Loucy (cell line): ENCODE measurements around the gene CYTH3.

Experiments
- H2AFZ ChIP-seq: fragments of 200-600 bp; sonication (generic); 2 replicates; pipeline ENCODE4 v1.6.0; 2016; ENCODE audit warnings: antibody characterized with exemption, mild to moderate bottlenecking, low read length, moderate library complexity
- H3F3A ChIP-seq: fragments of 200-600 bp; 2 replicates; pipeline ENCODE4 v1.6.0; 2016; ENCODE audit warnings: antibody characterized with exemption, low read depth, mild to moderate bottlenecking
- H3K27me3 ChIP-seq: fragments of 200-600 bp; sonication (generic); 2 replicates; pipeline ENCODE4 v1.6.1; 2014; ENCODE audit warnings: low read length, mild to moderate bottlenecking; ENCODE audit not compliant: insufficient read depth, poor library complexity, severe bottlenecking
- H3K36me3 ChIP-seq: fragments of 200-600 bp; sonication (generic); 2 replicates; pipeline ENCODE4 v1.6.1; 2016; ENCODE audit warnings: low read length; ENCODE audit not compliant: insufficient read depth
- H3K4me1 ChIP-seq: fragments of 200-600 bp; sonication (generic); 2 replicates; pipeline ENCODE4 v1.5.1; 2014; ENCODE audit warnings: low read length, mild to moderate bottlenecking; ENCODE audit not compliant: insufficient read depth, poor library complexity, severe bottlenecking
- H3K4me2 ChIP-seq: fragments of 200-600 bp; sonication (generic); 2 replicates; pipeline ENCODE4 v1.6.0; 2014; ENCODE audit warnings: antibody characterized with exemption, low read length, low read depth, mild to moderate bottlenecking; ENCODE audit not compliant: poor library complexity, severe bottlenecking
- H3K4me3 ChIP-seq: fragments of 200-600 bp; sonication (generic); 2 replicates; pipeline ENCODE4 v1.5.1; 2014; ENCODE audit warnings: low read length, mild to moderate bottlenecking, mixed read lengths; ENCODE audit not compliant: poor library complexity, severe bottlenecking
- H3K79me2 ChIP-seq: fragments of 200-600 bp; sonication (generic); 2 replicates; pipeline ENCODE4 v1.6.1; 2014; ENCODE audit warnings: low read length; ENCODE audit not compliant: insufficient read depth
- H3K9ac ChIP-seq: fragments of 200-600 bp; sonication (generic); 2 replicates; pipeline ENCODE4 v1.6.0; 2014; ENCODE audit warnings: mild to moderate bottlenecking, low read depth, low read length, moderate library complexity; ENCODE audit not compliant: poor library complexity, severe bottlenecking
- H3K9me2 ChIP-seq: fragments of 200-600 bp; sonication (generic); replicated peaks from 2 replicates; pipeline ENCODE4 v1.6.1; 2016; ENCODE audit warnings: low read depth, low read length, mixed read lengths
- H3K9me3 ChIP-seq: fragments of 200-600 bp; sonication (generic); 2 replicates; pipeline ENCODE4 v1.6.1; 2014; ENCODE audit warnings: mild to moderate bottlenecking, antibody characterized with exemption, low read length, low read depth; ENCODE audit not compliant: insufficient read depth
- H4K20me1 ChIP-seq: fragments of 200-600 bp; sonication (generic); 2 replicates; pipeline ENCODE4 v1.6.0; 2014; ENCODE audit warnings: antibody characterized with exemption, low read length, mild to moderate bottlenecking; ENCODE audit not compliant: insufficient read depth, poor library complexity, severe bottlenecking
- EZH2phosphoT487 ChIP-seq: fragments of 200-600 bp; IDR thresholded peaks from 2 replicates; pipeline ENCODE4 v1.6.1; 2018; ENCODE audit warnings: antibody characterized with exemption, mild to moderate bottlenecking, moderate library complexity, borderline replicate concordance
- TF ChIP-seq, protein P1 (sequence below): fragments of 200-600 bp; sonication (generic); conservative IDR thresholded peaks from 2 replicates; pipeline ENCODE4 v1.5.1; 2014; ENCODE audit warnings: mild to moderate bottlenecking, antibody characterized with exemption, low read length

Gene CYTH3

GRCh38 chr7:6162331-6162620 is 110.1 kb downstream of the CYTH3 start:
- H4K20me1 ChIP-seq = peaks cover 3% of the 10 kb centered on the region
- TF ChIP-seq, protein P1, sequence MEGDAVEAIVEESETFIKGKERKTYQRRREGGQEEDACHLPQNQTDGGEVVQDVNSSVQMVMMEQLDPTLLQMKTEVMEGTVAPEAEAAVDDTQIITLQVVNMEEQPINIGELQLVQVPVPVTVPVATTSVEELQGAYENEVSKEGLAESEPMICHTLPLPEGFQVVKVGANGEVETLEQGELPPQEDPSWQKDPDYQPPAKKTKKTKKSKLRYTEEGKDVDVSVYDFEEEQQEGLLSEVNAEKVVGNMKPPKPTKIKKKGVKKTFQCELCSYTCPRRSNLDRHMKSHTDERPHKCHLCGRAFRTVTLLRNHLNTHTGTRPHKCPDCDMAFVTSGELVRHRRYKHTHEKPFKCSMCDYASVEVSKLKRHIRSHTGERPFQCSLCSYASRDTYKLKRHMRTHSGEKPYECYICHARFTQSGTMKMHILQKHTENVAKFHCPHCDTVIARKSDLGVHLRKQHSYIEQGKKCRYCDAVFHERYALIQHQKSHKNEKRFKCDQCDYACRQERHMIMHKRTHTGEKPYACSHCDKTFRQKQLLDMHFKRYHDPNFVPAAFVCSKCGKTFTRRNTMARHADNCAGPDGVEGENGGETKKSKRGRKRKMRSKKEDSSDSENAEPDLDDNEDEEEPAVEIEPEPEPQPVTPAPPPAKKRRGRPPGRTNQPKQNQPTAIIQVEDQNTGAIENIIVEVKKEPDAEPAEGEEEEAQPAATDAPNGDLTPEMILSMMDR = no peak
- TF ChIP-seq EZH2phosphoT487 = no peak
- no peak overlapping the region for H3K4me3 ChIP-seq
- H3K4me2 ChIP-seq = no peak overlapping the region
- H3F3A ChIP-seq = no peaks in the 10 kb centered on the region
- H3K27me3 ChIP-seq = no peaks in the 10 kb centered on the region
- no peaks in the 10 kb centered on the region for H3K4me1 ChIP-seq
- H3K9me3 ChIP-seq = no peaks in the 10 kb centered on the region
- no peaks in the 10 kb centered on the region for H3K79me2 ChIP-seq
- H3K9me2 ChIP-seq = no peaks in the 10 kb centered on the region
- H3K9ac ChIP-seq = no peak overlapping the region
- H3K36me3 ChIP-seq = peaks cover 22% of the 10 kb centered on the region; the same call in 1 of the 2 replicates
- no peak overlapping the region for H2AFZ ChIP-seq

DNA sequence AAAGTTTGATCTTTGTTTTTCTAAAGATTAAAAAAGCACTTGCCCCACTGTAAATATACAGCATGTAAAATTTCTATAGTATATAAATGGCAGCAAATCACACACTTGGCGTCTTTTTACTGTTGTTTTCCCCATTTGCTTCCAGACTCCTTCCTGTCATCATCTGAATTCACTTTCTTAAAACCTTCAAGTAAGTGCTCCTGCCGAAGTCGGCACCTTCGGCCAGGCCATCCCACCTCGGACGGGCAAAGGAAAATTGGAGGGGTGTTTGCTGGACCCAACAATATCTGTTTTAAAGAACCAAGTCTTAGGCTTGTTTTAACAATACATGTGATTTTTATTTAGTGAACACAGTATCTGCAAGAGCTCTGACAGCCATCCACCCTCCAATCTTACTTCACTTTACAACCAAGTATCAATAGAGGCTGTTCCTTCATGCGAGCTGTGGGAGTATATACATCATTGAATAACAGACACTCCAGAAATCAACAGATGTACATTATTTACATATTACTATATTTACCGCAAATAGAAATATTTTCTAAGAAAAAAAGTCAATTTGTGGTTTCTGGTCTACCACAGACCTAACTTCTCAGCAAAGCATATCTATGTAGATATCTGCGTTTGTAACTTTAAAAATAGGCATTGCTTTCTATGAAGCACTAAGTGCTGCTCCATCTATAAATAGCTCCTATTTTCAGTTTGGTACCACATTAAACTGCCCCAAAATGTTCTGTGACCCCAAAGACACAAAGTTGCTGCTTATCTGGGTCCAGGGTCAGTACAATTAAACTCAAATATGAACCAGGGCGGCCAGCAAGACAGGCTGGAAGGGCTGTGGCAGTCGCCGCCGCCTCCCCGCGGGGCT is 110.7 kb downstream of the CYTH3 start:
- H3K27me3 ChIP-seq = no peaks in the 10 kb centered on the region
- no peaks in the 10 kb centered on the region for H3K4me1 ChIP-seq
- peaks cover 3% of the 10 kb centered on the region for H4K20me1 ChIP-seq
- no peak overlapping the region for H2AFZ ChIP-seq
- no peak for TF ChIP-seq EZH2phosphoT487
- TF ChIP-seq, protein P1 = no peak
- no peak overlapping the region for H3K4me2 ChIP-seq
- H3K9me2 ChIP-seq = no peaks in the 10 kb centered on the region
- peaks cover 22% of the 10 kb centered on the region; the same call in 1 of the 2 replicates for H3K36me3 ChIP-seq
- no peak overlapping the region for H3K4me3 ChIP-seq
- no peak overlapping the region for H3K9ac ChIP-seq
- H3K9me3 ChIP-seq = no peaks in the 10 kb centered on the region
- no peaks in the 10 kb centered on the region for H3F3A ChIP-seq
- H3K79me2 ChIP-seq = no peaks in the 10 kb centered on the region

- H3K27me3 ChIP-seq = no peaks in the 10 kb centered on the region
- no peak overlapping the region for H3K4me3 ChIP-seq
- H4K20me1 ChIP-seq = peaks cover 3% of the 10 kb centered on the region
- H3K79me2 ChIP-seq = no peaks in the 10 kb centered on the region
- no peaks in the 10 kb centered on the region for H3K9me2 ChIP-seq
- H3K36me3 ChIP-seq = peaks cover 33% of the 10 kb centered on the region; the same call in 1 of the 2 replicates
- H3K4me1 ChIP-seq = no peaks in the 10 kb centered on the region
- TF ChIP-seq, protein P1 = peak; percentile 47
- no peak for TF ChIP-seq EZH2phosphoT487
- H3K9me3 ChIP-seq = no peaks in the 10 kb centered on the region
- no peaks in the 10 kb centered on the region for H3F3A ChIP-seq
- H3K9ac ChIP-seq = no peak overlapping the region
- H3K4me2 ChIP-seq = no peak overlapping the region
- H2AFZ ChIP-seq = no peak overlapping the region
These were observed 112.2 kb downstream of the CYTH3 start for GRCh38 chr7:6160191-6160623.
